ELF-1 (cell line): ENCODE measurements around the gene ADAMTS4.

Experiments
- DNase-seq: peaks from one replicate; pipeline ENCODE4 v3.0.0-alpha.2; 2016; ENCODE audit warnings: low read depth, low spot score

Gene ADAMTS4

DNA sequence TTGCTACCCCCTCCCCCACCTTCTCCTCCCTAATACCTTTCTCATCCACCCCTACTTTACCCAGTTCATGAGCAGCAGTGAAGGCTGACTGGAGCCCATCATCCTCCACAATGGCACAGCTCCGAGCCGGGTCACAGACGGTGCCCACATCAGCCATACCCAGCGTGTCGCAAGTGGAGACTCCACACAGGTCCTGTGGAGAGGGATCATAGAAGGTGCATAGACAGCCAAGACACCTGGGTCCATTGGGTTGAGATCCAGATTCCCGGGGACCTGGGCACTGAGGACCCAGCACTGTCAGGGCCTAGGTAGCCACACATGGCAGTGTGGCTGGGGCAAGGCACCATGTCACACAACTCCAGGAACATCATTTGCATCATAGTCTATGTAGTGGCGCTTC, 2.7 kb downstream of the ADAMTS4 start:
- DNase-seq = no peak

DNA sequence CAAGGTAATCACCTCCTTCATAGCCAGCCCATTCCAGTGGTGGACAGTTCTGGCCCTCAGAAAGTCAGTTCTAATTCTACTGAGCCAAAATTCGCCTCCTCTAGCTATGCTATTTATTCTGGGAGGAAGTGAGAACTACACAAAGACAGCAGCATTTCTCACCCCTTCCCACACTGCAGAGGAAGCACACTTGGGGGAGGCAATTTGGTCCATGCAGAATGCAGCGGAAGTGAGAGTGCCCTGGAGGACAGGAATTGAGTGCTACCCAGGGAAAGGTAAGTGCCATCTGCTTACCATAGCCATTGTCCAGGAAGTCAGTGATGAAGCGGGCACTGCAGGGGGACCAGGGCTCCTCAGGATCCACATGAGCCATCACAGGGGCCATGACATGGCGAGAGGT, 3.7 kb downstream of the ADAMTS4 start:
- DNase-seq = no peak

DNA sequence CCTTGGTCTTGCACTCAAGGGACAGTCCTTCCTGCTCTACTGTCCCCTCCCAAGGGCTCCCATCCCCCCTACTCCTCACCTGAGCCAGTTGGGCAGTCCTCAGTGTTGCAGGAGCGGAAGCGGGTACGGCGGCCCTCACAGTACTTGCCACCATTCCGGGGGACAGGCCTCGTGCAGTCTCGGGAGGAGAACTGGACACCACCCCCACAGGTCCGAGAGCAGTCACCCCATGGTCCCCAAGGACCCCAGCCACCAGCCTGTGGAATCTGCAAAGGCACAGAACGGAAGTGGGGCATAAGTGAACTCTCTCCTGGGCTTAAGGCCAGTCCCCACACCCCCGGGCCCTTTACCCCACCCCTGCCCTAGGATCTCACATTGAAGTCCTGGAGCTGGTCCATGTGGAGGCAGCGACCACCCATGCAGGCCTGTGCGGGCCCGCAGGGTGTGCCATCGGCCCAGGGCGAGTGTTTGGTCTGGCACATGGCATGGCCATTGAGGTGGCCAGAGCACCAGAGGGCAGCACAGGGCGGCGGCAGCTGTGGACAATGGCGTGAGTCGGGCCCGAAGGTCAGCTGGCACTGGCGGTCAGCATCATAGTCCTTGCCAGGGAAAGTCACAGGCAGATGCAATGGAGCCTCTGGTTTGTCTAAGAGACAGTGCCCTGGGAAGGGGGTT, 5.2 kb downstream of the ADAMTS4 start:
- DNase-seq = no peak

DNA sequence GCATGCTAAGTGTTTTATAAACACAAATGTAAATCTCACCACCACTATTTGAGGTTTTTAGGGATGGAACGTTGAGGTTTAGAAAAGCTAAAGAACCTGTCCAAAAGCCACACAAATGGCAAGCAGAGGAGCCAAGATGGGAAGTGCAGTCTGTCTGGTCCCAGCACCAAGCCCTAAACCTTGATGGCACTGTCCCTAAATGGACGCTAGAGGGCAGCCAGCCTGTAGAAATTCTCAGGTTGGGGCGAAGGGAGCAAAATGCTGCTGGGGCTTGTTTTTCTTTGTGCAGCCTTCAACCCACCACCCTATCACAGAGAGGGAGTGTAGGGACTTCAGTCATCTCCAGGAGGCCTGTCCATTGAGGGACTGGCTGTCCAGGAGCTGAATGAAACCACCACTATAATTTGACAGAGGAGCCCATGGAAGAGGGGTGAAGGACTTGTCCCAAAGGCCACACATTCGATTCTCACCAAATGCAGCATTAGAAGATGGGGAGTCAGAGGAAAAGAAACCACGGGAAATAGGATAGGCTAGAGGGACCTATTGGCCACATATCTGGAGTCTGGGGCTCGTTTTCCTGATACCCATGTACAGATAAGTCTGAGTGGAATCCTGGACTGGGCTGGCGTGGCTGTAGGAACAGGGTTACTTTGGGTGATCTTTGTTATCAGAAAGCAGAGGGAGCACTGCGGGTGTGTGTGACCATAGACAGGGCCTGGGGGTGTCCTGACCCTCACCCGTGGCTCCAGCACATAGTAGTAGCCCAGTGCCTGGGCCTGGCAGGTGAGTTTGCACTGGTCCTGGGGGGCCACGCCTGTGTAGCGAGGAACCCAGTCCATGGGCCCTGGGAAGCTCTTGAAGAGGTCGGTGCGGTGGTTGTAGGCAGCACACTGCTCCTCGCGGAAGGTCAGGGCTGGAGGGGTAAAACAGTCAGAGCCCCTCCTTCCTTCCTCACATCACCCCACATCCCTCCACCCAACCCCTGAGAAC, 6.1 kb downstream of the ADAMTS4 start:
- peak; percentile 86 for DNase-seq

DNA sequence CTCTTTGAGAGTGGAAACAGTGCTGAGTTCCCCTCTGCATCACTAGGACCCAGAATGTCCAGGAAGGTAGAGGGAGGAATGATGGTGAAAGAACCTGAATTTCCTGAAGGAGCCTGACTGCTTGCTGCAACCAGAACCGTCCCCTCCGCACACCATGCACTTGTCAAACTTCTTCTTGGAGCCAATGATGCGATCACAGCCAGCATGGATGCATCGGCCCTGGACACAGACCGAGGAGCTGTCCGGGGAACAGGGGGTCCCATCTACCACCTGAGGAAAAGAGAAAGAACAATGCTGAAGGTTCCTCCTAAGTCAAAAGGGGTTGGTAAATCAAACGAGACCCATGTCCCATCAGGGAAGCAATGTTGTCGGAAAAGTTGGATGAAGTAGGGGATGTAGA, 6.9 kb downstream of the ADAMTS4 start:
- DNase-seq = no peak

DNA sequence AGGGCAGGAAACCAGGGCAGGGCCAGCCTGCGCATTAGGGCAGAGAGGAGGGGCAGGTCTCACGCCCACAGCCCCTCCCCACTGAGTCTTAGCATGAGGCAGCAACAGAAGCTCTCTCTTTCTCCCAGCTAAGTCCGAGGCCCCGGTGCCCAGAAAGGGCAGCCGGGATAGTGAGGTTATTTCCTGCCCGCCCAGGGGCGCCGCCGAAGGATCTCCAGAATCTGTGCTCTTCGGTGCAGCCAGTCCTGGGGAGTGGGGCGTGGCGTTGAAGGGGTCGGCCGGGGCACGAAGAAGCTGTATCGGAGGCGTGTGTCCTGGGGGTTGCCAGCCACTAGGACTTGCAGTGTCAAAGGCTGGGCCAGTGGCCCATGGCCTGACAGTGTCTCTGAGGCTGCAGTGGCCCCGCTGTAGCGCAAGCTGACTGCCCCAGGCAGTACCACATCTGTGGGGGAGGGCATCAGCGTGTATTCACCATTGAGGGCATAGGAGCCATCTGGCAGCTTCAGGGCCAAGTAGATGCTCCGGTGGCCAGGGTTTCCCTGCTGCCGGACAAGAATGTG, 7.8 kb downstream of the ADAMTS4 start:
- peak; percentile 60 for DNase-seq

DNA sequence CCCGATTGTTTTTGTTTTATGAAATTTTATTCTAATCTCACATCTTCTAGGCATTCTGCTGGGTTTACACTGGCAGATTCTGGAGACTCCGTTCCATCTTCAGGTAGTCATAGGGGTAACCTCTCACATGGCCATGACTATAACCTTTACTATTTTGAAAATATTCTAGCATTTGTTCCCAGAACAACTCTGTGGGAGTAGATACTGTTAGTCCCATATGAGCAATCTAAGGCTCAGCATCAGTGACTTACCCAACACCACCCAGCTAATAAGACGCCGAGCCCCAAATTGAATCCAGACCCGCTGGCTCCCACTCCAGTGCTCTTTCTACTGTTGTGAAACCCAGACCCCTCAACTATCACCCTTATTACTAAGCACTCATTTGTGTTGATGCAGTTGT, 9.8 kb downstream of the ADAMTS4 start:
- no peak for DNase-seq

DNA sequence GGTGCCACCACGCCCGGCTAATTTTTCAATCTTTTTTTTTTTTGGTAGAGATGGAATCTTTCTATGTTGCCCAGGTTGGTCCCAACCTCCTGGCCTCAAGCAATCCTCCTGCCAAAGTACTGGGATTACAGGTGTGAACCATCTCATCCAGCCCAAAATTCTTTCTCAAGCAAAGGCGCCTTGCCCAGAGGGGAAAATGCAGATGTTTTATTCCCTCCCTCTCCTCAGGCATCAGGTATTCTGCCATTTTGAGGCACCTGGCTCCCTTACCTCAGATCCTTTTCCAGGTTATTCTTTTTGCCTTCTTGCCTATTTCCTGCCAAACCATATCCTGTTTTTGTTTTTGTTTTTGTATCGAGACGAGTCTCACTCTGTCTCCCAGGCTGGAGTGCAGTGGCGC, 10.5 kb downstream of the ADAMTS4 start:
- DNase-seq = no peak

DNA sequence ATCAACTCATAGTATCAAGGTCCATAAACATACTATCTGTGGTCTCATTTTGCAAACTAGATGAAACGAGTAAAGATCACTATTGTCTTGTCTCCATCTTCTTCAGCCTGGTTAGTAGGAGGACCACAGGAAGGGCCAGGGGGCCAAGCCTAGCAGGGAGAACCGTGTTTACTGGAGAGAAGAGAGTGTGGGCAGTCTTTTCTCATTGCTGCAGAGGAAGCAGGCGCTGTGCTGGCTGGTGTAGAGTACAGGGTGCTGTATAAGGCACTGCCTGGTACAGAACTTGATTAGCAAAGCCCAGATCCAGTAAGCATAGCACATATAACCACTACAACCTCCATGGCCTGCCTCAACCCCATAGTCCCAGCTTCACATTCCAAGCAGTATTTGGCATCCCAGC, 11.5 kb downstream of the ADAMTS4 start:
- no peak for DNase-seq

DNA sequence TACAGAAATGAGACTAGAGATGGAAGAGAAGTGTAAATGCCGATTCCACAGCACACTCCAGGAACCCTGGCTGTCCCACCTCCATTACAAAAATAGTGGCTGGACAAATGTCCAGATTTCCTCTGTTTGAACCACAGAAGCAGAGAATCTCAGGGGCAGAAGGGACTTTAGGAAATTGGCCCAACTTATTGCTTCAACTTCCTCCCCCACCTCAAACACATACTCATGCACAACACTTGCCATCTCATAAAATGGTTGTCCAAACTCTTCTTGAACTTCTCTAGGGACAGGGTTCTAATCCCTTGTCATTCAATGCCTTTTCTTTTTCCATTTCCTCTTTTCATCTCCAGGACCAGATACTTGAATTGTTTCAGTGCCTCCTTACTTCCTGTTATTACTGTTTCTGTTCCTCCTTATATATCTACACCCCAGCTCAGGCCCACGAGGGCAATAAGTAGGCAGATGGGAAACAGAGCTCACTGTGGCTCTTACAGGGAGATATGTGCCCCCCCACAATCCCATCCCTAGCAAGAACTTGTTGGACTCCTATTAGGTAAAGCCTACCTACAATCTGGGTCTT, 13.0 kb downstream of the ADAMTS4 start:
- DNase-seq = no peak

DNA sequence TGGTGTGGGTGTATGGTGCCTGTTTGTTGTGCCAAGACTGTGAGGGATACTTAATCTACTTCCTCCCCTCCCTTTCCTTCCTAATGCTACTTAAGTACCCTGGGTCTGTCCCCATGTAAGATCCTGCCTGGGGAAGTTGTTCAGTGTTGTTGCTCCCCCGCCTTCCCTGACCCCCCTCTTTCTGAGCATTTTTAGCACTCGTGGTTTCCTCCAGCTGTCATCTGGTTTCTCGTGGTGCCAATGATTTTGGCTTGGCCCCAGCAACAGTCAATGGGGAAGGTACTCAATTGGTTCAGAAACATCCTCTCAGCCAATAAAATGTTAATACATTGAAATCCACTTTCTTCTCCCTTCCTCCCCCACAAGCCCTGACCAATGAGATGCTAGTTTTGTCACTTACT, 13.6 kb downstream of the ADAMTS4 start:
- no peak for DNase-seq

DNA sequence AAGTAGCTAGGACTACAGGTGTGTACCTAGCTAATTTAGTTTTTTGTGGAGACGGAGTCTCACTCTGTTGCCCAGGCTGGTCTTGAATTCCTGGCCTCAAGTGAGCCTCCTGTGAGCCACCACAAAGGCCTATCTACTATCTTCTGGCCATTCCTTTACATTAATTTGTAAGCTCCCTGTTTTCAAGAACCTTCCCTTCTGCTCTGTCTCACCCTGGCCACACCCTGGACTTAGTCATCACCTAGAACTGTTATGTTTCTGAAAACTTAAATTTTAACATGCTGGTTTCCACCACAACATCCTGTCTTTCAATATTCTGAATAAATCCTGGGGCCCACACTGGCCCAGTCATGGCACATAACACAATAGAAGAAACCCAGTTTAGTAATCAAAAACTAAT, 16.6 kb downstream of the ADAMTS4 start:
- DNase-seq = no peak

DNA sequence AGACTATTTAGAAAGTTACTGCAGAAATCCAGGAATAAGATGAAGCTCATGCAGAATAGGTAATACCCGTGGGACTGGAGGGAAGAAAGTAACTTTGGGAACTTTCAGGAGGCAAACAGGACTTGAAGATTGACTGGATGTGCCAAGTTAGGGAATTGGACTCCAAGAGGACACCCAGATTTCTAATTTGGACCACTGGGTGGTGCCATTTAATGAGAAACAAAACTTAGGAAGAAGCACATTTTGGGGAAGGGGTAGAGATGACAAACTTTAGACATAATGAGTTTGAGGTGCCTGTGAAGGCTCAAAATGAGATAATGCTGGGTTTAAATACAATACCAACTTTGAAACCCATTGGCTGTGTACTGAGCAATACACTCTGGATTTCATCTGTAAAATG, 18.2 kb downstream of the ADAMTS4 start:
- DNase-seq = no peak

DNA sequence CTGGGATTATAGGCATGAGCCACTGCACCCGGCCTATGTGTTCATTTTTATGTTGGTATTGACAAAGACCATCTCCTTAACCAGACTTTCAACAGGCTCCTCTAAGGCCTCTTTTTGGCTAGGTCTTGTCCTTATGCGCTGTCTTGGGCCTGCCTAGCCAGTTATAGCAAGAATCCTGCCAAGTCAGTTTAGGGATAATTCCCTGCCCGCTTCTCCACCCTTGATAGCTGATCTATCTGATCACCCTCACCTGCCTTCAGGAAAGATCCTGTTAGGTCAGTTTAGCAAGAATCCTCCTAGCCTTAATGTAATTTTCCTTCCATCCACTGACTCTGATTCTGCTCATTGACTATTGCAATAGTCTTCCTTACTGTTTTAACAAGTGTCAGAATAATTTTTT, 19.2 kb downstream of the ADAMTS4 start:
- no peak for DNase-seq

DNA sequence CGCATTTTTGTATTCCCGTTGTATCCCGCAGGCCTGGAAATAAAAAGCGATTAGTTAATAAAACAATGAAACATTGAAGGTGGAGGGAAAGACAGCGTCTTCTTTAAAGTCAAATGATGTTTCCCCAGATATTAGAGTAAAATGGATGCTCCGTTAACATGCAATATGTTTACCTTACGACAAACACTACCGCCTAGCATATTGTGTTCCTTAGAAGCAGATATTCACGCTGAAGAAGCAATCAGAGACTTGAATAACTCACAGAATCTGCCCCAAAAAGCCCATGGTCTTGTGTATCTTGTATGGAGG, 21.0 kb downstream of the ADAMTS4 start:
- no peak for DNase-seq

DNA sequence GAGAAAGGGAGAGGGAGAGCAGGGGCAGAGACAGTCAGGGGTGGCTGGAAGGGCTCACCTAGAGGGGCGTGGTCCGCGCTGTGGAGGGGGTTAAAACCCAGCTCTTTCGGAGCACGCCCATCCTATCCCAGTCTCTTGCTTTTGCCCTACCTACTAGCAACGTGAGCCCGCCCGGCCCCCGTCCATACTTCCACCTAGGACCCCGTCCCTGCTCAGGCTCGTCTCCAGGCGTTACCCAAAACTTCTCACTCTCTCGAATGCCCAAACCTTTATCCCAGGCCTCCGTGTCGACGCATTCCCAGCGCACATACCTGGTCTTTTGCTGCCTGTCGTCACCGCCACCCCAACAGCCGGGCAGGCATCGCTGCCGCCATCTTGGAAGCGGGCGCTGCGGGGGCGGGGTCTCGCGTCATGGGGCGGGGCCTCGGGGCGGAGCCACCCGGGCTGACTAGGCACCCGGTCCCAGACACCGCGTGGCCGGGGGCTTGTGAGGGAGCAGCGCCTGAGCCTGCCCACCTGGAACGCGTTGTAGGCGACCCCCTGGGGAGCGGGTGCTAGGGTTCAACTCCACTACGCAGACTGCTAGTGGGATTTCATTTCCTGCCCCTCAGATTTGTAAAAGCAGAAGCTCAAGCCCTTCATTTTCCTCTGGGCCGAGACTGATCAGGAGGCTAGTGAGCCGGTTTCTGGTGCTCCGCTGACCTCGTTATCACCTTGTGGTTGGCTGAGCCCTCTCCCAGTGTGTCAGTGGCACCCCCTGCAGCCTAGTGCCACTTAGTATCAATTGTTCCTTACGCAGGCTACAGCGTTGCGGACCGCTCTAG, 21.5 kb downstream of the ADAMTS4 start, which contains the start of gene B4GALT3:
Gene B4GALT3 (minus strand): TSS at position 396 of the 824 bp plus-strand sequence. CDS start 1,447 bp downstream, outside the sequence.
- peak; percentile 94 for DNase-seq

DNA sequence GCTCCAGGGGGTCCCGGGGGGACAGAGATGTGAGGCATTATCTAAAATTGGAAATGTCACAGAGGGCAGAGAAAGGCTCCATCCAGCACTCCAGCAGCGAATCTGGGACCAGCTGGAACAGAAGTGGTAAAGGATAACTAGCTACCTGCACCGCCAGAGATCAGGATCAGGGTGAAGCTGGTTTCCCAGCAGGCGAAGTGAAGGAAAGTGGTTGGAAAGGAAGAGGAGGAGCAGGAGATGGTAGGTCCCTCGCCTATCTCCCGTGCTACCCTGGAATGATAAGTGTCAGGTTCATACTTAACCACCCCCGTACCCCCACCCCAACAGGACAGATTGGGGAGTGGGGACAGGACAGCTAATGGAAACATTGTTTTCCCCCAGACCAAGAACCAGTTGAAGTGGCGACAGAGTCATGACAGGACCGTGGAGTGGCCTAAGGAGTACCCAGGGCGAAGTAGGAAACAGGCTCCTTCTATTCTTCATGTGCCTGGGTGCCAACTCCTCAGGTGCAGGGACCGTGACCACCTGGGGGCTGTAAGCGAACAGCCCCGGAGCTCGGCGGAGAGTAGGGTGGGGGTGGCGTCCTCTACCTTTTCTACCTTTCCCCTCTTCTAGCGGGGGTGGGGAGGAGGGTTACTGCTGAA, 22.3 kb downstream of the ADAMTS4 start:
- DNase-seq = no peak

DNA sequence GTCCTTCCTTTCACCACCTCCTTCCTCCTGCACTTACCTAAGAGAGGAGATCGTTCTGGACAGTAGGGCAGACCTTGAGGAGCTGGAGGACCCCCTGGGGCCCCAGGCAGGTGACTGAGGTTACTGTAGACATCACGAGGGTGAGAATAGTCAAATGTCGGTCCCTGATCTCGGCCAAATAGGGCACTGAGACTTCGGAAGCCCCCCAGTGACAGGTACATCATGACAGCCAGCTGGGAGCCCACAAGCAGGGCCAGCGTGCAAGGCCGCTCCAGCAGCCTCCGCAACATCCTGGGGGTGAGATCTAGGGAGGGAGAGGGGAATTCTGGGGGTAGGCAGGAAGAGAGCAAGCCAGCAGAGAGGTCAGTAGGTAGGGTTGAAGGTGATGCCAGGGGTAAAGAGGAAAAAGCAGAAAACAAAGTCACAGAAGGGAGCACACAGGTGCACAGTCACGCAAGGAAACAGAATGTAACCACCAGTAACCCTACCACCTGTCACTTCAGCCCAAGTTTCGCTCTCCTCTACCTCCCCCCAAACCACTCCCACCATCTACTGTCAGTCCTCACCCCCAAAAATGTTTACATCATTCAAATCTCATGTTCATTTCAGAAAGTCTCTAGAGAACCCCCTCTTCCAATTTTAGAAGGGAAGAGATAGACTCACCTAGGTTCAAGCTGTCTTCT, 22.9 kb downstream of the ADAMTS4 start:
- no peak for DNase-seq

DNA sequence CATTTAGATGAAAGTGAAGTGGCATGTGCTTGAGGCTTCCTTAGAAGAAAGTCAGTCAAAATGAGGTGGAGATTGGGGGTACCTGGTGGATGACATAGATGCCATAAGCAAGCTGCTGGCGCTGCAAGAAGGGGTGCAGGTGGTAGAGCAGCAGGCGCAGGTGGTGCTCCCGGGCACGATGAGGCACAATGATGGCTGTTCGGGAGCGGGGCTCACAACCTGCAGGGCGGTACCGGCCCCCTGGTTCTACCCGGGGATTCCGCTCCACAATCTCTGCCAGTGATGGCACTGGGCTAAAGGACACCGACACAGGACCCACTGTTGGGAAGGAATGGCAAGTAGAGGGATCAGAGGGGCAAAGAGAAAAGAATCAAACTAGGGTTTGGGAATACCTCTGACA, 23.9 kb downstream of the ADAMTS4 start:
- no peak for DNase-seq

DNA sequence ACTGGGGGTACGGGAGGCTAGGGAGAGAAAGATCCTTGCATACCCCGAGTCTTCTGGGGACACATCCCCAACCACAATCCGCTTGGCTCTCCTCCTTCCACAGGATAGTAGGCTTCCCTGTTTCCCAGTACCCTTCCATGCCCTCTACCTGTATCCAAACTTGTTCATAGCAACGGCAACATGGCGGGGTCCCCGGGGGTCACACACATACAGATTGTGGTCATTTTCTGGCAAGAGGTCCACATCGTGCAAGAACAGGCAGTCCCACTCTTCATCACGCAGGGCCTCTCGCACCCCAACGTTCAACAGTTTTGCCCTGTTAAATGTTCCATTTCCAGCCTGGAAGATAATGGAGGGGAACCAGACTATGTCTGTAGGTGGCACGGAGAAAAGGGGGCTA, 25.1 kb downstream of the ADAMTS4 start:
- no peak for DNase-seq
